Activated T-cell treated with anti-CD3 and anti-CD28 coated beads, Interleukin-2, amount 50 U/mL, for 1 hour (primary cell): ENCODE measurements around the gene LRMDA.

ENCODE experiments used
- DNase-seq: peaks from one replicate; pipeline ENCODE4 v3.0.0-alpha.2; 2020

Gene LRMDA

DNA sequence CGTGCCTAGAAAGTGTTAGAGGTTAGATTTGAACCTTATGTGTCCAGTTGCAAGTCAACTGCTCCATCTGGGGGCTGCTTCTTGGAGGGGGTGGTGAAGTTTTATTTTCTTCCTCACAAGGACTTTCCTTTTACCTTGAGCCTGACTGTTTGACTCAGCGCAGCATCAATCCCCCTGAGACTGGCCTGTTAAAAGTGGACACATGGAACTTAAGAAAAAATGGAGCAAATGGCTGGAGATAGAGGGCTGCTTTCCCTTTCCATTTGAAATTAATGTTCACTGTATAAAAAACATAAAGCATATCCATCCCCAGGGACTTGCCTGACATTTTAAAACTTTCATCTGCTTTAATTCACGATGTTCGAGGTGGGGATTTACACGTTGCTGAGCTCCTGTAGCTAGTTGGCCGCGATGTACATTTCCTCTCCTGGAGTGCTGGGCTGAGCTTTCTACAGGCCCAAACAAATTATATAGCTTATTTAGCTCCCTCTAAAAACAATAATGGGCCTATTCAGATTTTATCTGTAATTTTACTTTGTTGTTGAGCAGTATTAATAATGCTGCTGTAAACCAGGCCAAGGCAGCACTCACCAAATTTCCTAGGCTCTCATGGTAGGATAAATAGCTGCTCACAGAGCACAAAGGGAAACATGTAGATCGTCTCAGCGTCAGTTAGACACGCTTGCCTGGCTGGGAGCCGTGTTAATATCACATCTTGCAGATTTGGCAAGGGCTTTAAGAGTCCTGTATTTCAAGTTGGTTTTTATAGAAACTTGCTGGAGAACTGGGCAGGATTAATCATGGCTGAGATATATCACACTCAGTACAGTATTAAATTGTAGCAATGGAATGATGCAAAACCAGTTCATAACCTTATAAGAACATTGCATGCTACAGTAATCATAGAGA lies 251.5 kb downstream of the LRMDA start:
- no peak for DNase-seq

DNA sequence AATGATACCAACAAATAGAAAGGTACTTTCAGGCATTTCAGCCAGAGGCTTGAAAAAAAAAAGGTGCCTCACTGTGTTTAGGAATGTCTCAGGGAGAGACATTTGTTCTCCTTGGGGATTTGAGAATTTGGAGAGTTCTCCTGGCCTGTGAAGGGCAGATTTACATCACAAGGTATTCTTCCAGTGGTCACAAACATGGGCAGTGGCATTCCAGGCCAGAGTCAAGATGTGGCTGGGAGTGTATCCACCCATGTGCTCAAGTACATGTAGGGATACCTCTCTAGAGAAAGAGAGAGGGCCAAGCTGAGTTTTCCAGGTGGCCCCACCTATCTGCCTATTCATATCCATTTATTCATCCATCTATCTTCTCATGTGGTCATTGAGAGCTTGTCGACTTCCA lies 253.8 kb downstream of the LRMDA start:
- no peak for DNase-seq

- no peak for DNase-seq
These were observed 257.3 kb downstream of the LRMDA start for GRCh38 chr10:75688506-75689300.

GRCh38 chr10:75693489-75693888 lies 262.1 kb downstream of the LRMDA start:
- DNase-seq: no peak

GRCh38 chr10:75694269-75694668 lies 262.8 kb downstream of the LRMDA start:
- DNase-seq: no peak

DNA sequence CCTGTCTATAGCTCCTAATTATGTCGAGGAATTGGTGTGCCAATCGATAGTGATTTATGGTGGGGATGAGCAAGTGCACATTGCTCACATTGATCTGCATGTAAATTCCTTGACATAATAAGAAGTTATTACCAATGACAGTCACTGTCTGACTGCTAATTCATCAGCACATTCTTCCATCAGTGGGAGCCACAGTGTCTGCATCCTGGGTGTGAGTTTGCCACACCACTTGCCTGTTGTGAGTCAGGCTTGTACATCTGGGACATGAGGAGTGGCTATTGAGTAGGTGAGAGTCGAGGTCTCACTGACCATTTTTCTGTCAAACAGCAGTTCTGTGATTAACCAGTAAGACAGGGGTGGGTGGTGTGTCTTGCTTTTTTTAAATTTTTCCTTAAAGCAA lies 263.4 kb downstream of the LRMDA start:
- DNase-seq: no peak

GRCh38 chr10:75695994-75696393 lies 264.6 kb downstream of the LRMDA start:
- DNase-seq: no peak

GRCh38 chr10:75696536-75696935 lies 265.1 kb downstream of the LRMDA start:
- DNase-seq: no peak

DNA sequence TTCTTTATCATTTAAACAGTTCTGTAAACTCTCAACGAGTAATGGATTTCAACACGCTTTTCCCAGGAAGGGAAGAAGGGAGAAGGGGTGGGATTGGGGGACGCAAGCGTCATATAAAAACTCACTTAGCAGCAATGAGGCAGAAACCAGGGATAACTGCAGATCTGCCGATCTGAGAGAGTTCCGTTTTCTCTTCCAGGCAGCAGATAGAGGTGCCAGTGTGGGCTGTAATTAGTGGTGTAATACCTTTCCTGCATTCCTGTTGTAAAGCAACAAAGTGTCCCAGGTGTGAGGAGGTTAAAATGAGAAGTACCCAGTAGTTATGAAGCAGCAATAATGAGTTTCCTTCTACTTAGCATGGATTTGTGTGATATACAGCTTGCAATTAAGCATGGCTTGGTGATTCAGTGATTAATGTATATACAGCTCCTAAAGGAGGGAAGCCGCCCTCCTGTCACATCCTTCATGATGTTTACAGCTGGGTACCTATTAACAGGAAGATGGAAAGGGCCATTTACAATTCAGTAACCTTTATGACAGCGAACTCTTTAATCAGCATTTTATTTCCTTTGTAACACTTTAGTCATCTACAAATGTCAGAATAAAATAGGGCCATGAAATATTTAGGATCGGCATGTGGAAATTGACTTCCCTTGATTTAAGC lies 271.9 kb downstream of the LRMDA start:
- DNase-seq: no peak

DNA sequence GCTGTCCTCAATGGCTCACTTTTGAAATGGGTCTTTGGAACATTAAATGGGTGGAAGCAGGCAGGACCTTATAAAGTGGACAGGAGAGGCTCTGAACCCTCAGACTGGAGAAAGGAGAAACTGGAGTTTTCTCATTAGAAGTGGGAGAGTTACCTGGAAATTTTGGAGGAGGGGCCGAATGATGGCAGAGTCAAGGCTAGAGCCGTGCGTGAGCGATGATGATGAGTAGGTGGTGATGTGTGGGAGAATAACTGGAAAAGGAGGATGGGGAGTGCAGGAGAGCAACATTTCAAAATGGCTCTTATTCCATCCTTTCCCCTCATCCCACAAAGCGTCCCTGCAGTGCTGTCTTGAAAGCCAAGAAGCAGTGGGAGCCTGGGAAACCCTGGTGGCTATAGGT lies 274.0 kb downstream of the LRMDA start:
- DNase-seq: no peak

DNA sequence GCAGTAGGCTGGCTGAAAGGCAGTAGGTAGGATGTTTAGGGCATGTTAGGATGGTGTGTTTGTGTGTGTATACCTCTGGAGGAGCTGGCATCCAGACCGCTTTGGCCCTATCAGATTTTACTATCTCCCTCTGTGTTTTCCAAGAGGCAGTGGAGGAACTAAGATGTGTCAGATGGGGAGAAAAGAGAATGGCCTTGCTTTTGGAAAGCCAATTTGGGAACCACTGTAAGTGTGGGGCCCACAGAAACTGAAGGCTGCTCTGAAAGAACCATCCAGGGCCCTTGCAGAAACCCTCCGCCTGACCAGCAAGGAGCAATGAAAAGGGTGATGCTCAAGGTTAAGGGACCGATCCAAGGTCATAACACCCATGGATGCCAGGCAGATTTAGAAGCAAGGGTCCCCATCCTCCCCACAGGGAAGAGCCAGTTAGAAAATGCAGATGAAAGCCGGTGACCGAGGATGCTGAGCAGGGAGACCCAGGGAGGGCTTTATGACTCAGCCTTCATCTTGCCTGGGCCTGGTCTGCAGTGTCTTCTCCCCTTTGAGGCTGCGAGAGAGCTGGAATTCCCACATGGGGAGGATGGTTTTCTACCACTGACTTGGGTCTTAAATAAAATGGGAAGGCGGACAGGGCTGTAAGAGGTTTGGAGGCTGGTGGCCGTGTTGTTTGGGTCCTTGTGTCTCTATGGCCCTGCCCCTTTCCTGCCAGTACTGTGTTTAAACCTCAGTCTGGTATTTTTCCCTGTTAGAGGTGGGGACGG lies 275.8 kb downstream of the LRMDA start:
- DNase-seq: no peak

- no peak for DNase-seq
These were observed 276.6 kb downstream of the LRMDA start for GRCh38 chr10:75708060-75708459.

- no peak for DNase-seq
These were observed 277.8 kb downstream of the LRMDA start for GRCh38 chr10:75709245-75709644.

GRCh38 chr10:75709811-75710210 lies 278.4 kb downstream of the LRMDA start:
- DNase-seq: no peak

DNA sequence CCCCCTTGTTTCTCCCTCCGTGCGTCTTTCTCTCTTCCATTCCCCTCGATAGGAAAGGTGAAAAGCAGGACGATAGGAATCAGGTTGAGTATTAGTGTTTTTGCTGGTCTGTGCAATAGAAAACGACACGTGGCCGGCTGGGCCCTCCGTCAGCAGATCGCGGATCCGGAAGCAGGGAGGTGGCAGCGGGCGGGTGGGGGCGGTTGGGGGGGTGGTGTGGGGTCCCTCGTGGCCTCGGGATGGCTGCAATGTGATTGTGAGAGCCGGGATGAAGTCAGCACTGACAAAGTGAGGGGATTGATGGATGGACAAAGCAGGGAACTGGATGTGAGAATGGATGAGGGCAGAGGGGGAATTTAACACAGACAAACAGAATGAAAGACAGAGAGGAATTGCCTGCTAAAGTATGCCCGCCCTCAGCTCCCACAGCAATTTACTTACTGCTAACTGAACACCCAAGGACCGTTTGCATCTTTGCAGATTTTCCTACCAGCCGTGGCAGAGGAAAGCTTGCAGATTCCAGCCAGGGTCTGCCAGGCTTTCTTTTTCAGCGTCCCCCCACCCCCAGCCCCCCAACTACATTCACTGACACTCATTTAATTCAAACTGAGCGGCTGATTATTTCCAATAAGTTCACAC lies 280.9 kb downstream of the LRMDA start:
- no peak for DNase-seq

DNA sequence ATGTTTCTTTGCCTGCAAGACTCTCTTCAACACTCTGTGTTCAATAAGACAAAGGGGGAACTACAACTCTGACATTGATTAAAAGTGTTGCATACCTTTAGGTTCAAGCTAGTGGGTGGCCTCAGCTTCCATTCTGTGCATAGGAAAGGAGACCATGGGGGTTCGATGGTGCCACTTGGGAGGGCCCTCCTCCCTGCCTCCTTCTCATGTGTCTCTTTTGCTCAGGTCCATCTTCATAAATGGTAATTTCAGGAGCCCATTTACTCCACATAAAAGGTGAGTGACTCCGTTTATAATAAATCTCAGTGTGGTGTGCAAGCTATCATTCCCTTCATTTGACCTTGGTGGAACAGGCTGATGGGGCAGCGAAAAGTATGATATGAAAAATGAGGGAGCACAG lies 285.1 kb downstream of the LRMDA start:
- no peak for DNase-seq

GRCh38 chr10:75717126-75717916 lies 285.9 kb downstream of the LRMDA start:
- DNase-seq: no peak

DNA sequence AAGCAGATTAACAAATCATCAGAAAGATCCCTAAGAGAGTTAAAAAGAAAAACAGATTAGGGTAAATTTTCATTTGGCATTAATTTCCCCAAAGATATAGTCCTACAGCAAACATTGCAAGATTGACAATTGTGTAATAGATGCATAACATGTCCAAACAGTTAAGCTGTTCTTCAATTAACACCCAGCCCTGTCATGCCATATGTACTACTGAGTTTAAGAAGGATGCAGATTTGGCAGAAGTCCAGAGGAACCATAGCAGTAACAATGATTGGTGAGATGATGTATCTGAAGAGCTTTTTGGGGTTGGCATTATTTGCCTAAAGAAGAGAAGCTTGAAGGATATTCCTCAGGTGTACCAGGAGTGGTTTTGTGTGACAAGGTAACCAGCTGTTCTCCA lies 287.6 kb downstream of the LRMDA start:
- DNase-seq: no peak

- DNase-seq: no peak
These were observed 288.7 kb downstream of the LRMDA start for GRCh38 chr10:75720157-75720556.

- DNase-seq: no peak
These were observed 290.6 kb downstream of the LRMDA start for GRCh38 chr10:75722020-75722419.

- DNase-seq: no peak
These were observed 291.2 kb downstream of the LRMDA start for GRCh38 chr10:75722609-75723008.
